Ectodermal cell (in vitro differentiated cells): ENCODE data around the gene SLCO2A1.

ENCODE experiments used
- H3K27ac ChIP-seq: 2 replicates; pipeline ENCODE4 v1.7.0; 2013; ENCODE audit warnings: mild to moderate bottlenecking, low read depth, low read length; ENCODE audit not compliant: insufficient read depth, poor library complexity, severe bottlenecking
- H3K27me3 ChIP-seq: 2 replicates; pipeline ENCODE4 v1.7.0; 2013; ENCODE audit warnings: mild to moderate bottlenecking, low read length; ENCODE audit not compliant: insufficient read depth, control insufficient read depth, poor library complexity, severe bottlenecking
- H3K36me3 ChIP-seq: one replicate; pipeline ENCODE4 v1.7.0; 2013; ENCODE audit warnings: low read length; ENCODE audit not compliant: control insufficient read depth, insufficient read depth
- H3K4me1 ChIP-seq: one replicate; pipeline ENCODE4 v1.7.0; 2013; ENCODE audit warnings: low read length; ENCODE audit not compliant: control insufficient read depth, insufficient read depth
- H3K4me3 ChIP-seq: 2 replicates; pipeline ENCODE4 v1.7.0; 2013; ENCODE audit warnings: low read depth, low read length, control low read depth; ENCODE audit not compliant: insufficient read depth
- H3K9me3 ChIP-seq: 2 replicates; pipeline ENCODE4 v1.7.0; 2013; ENCODE audit warnings: mild to moderate bottlenecking, low read length, moderate library complexity; ENCODE audit not compliant: control insufficient read depth
- WGBS, 2 experiments: methylation state at CpG; one replicate each; pipeline ENCODE4 v1.1.7; 2013; ENCODE audit warnings: missing lambda C conversion rate in 2 of 2; 5-methylcytosine and 5-hydroxymethylcytosine counted together

The SLCO2A1 gene

GRCh38 chr3:133956982-133957381 is 72.7 kb downstream of the SLCO2A1 start:
- Histone ChIP-seq H3K9me3 (no peaks in the 10 kb centered on the region), H3K4me1 (no peaks in the 10 kb centered on the region), H3K4me3 (no peak overlapping the region), H3K27ac (no peak overlapping the region), H3K36me3 (no peaks in the 10 kb centered on the region), H3K27me3 (no peaks in the 10 kb centered on the region)
- 93 to 97% methylated on average over 6 of the region's 6 CpGs for WGBS, 2 experiments

- H3K9me3 ChIP-seq, result no peaks in the 10 kb centered on the region
- H3K27ac ChIP-seq, result no peak overlapping the region
- WGBS, 2 experiments, result 90 to 94% methylated on average over 6 of the region's 6 CpGs
- no peaks in the 10 kb centered on the region for H3K4me1 ChIP-seq
- no peak overlapping the region for H3K4me3 ChIP-seq
- no peaks in the 10 kb centered on the region for H3K36me3 ChIP-seq
- H3K27me3 ChIP-seq, result no peaks in the 10 kb centered on the region
These were observed 73.4 kb downstream of the SLCO2A1 start for GRCh38 chr3:133956353-133956752.

- 85 to 86% methylated on average over 10 of the region's 10 CpGs for WGBS, 2 experiments
- no peaks in the 10 kb centered on the region for H3K36me3 ChIP-seq
- H3K27me3 ChIP-seq, result no peaks in the 10 kb centered on the region
- H3K27ac ChIP-seq, result no peak overlapping the region
- H3K4me3 ChIP-seq, result no peak overlapping the region
- H3K9me3 ChIP-seq, result no peaks in the 10 kb centered on the region
- no peaks in the 10 kb centered on the region for H3K4me1 ChIP-seq
These were observed 73.8 kb downstream of the SLCO2A1 start for GRCh38 chr3:133955892-133956291.

- no peak overlapping the region for H3K4me3 ChIP-seq
- no peaks in the 10 kb centered on the region for H3K9me3 ChIP-seq
- whole genome bisulfite sequencing, 2 experiments, result 91 to 96% methylated on average over 11 of the region's 11 CpGs
- H3K36me3 ChIP-seq, result no peaks in the 10 kb centered on the region
- no peaks in the 10 kb centered on the region for H3K27me3 ChIP-seq
- H3K27ac ChIP-seq, result no peak overlapping the region
- no peaks in the 10 kb centered on the region for H3K4me1 ChIP-seq
These were observed 74.9 kb downstream of the SLCO2A1 start for GRCh38 chr3:133954717-133955360.

GRCh38 chr3:133953297-133953696 is 76.4 kb downstream of the SLCO2A1 start:
- no peaks in the 10 kb centered on the region for H3K4me1 ChIP-seq
- no peaks in the 10 kb centered on the region for H3K27me3 ChIP-seq
- 90 to 92% methylated on average over 6 of the region's 6 CpGs for WGBS, 2 experiments

GRCh38 chr3:133949438-133949837 is 80.3 kb downstream of the SLCO2A1 start:
- no peaks in the 10 kb centered on the region for H3K9me3 ChIP-seq
- no peaks in the 10 kb centered on the region for H3K27me3 ChIP-seq
- H3K36me3 ChIP-seq, result no peaks in the 10 kb centered on the region
- H3K4me1 ChIP-seq, result no peaks in the 10 kb centered on the region
- 25 to 57% methylated on average over 1 to 2 of the region's 2 CpGs for WGBS, 2 experiments
- H3K4me3 ChIP-seq, result no peak overlapping the region
- no peak overlapping the region for H3K27ac ChIP-seq

More at GRCh38 chr3:133953297-133953696, 76.4 kb downstream of the SLCO2A1 start:
- Histone ChIP-seq H3K9me3 (no peaks in the 10 kb centered on the region), H3K36me3 (no peaks in the 10 kb centered on the region), H3K4me3 (no peak overlapping the region), H3K27ac (no peak overlapping the region)

GRCh38 chr3:133948996-133949395 is 80.7 kb downstream of the SLCO2A1 start:
- H3K27ac ChIP-seq, result no peak overlapping the region
- H3K4me3 ChIP-seq, result no peak overlapping the region
- no peaks in the 10 kb centered on the region for H3K9me3 ChIP-seq
- 83% methylated on average over 7 of the region's 7 CpGs for WGBS, 2 experiments
- no peaks in the 10 kb centered on the region for H3K4me1 ChIP-seq
- H3K36me3 ChIP-seq, result no peaks in the 10 kb centered on the region
- no peaks in the 10 kb centered on the region for H3K27me3 ChIP-seq

GRCh38 chr3:133948131-133948810 is 81.5 kb downstream of the SLCO2A1 start:
- Histone ChIP-seq H3K9me3 (no peaks in the 10 kb centered on the region), H3K4me3 (no peak overlapping the region), H3K27me3 (no peaks in the 10 kb centered on the region), H3K4me1 (no peaks in the 10 kb centered on the region), H3K36me3 (no peaks in the 10 kb centered on the region), H3K27ac (no peak overlapping the region)
- WGBS, 2 experiments, result 89 to 90% methylated on average over 8 to 9 of the region's 9 CpGs

- H3K4me3 ChIP-seq, result no peak overlapping the region
- 95 to 96% methylated on average over 12 of the region's 12 CpGs for WGBS, 2 experiments
- H3K36me3 ChIP-seq, result no peaks in the 10 kb centered on the region
These were observed 84.2 kb downstream of the SLCO2A1 start for GRCh38 chr3:133945381-133946095.

GRCh38 chr3:133944641-133945380 is 84.9 kb downstream of the SLCO2A1 start:
- Histone ChIP-seq H3K27ac (no peak overlapping the region), H3K4me3 (no peak overlapping the region), H3K4me1 (no peaks in the 10 kb centered on the region), H3K27me3 (no peaks in the 10 kb centered on the region), H3K36me3 (no peaks in the 10 kb centered on the region), H3K9me3 (no peaks in the 10 kb centered on the region)
- 93 to 94% methylated on average over 13 of the region's 13 CpGs for WGBS, 2 experiments

More at GRCh38 chr3:133945381-133946095, 84.2 kb downstream of the SLCO2A1 start:
- Histone ChIP-seq H3K27me3 (no peaks in the 10 kb centered on the region), H3K27ac (no peak overlapping the region), H3K9me3 (no peaks in the 10 kb centered on the region), H3K4me1 (no peaks in the 10 kb centered on the region)
